SK-N-SH (cell line): ENCODE data around the gene ACVR2B.

Experiments
- CHD2 ChIP-seq: fragments of 150-350 bp; IDR thresholded peaks from 2 replicates; pipeline ENCODE4 v1.6.1; 2018; ENCODE audit warnings: low read length; ENCODE audit not compliant: partially characterized antibody
- CTCF ChIP-seq: fragments of 200-600 bp; sonication (generic); IDR thresholded peaks from 2 replicates; pipeline ENCODE4 v1.6.1; 2017; ENCODE audit warnings: antibody characterized with exemption, mild to moderate bottlenecking, moderate library complexity
- EP300 ChIP-seq, 2 experiments: IDR thresholded peaks; 2 replicates each; pipeline versions ENCODE4 v1.4.0 to v1.6.1; 2012; ENCODE audit warnings: borderline replicate concordance in 1 of 2, low read depth in 1 of 2, low read length in 1 of 2
- EZH2phosphoT487 ChIP-seq: fragments of 200-600 bp; sonication (generic); IDR thresholded peaks from 2 replicates; pipeline ENCODE4 v1.6.1; 2017; ENCODE audit warnings: low read depth, mixed run types, mild to moderate bottlenecking, antibody characterized with exemption, moderate library complexity, borderline replicate concordance
- FOSL2 ChIP-seq: IDR thresholded peaks from 2 replicates; pipeline ENCODE4 v1.4.0; 2012; ENCODE audit warnings: low read depth, mild to moderate bottlenecking, moderate library complexity, borderline replicate concordance
- GATA2 ChIP-seq: sonication (generic); formaldehyde crosslinking; IDR thresholded peaks from 2 replicates; pipeline ENCODE4 v1.5.0; 2020; ENCODE audit warnings: mild to moderate bottlenecking, missing genetic modification reagents
- MAX ChIP-seq: IDR thresholded peaks from 2 replicates; pipeline ENCODE4 v1.4.0; 2012; ENCODE audit warnings: low read depth
- NRF1 ChIP-seq: IDR thresholded peaks from 2 replicates; pipeline ENCODE4 v1.6.1; 2012; ENCODE audit warnings: low read depth, mild to moderate bottlenecking, low read length
- POLR2AphosphoS5 ChIP-seq: IDR thresholded peaks from 2 replicates; pipeline ENCODE4 v1.6.1; 2012; ENCODE audit warnings: low read depth, low read length
- RAD21 ChIP-seq: IDR thresholded peaks from 2 replicates; pipeline ENCODE4 v1.6.1; 2012; ENCODE audit warnings: mild to moderate bottlenecking, low read length
- REST ChIP-seq: IDR thresholded peaks from 2 replicates; pipeline ENCODE4 v1.6.1; 2012; ENCODE audit warnings: mild to moderate bottlenecking, low read depth, low read length, moderate library complexity
- SMC3 ChIP-seq: IDR thresholded peaks from 2 replicates; pipeline ENCODE4 v1.6.1; 2012; ENCODE audit warnings: low read depth, low read length, improper control_type of control experiment
- TAF1 ChIP-seq: IDR thresholded peaks from 2 replicates; pipeline ENCODE4 v1.6.1; 2012; ENCODE audit warnings: low read depth, mild to moderate bottlenecking, low read length, moderate library complexity, borderline replicate concordance
- ZBTB33 ChIP-seq: IDR thresholded peaks from 2 replicates; pipeline ENCODE4 v1.4.0; 2012; ENCODE audit warnings: low read depth, borderline replicate concordance

DNA sequence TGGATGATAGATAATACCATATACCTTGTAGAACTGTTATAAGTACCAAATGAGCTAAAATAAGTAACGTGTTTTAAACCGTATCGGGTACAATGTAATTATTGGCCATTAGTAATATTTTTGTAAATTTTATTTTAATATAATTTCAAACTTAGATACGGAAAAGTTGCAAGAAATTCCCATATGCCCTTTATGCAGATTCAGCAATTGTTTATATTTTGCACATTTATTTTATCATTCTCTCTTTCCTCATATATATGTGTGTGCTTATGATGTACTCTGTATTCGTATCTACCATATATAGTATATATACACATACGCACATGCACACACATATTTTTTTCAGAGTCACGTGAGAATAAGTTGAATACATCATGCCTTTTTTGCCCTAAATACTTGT, 80.9 kb downstream of the ACVR2B start:
- TF ChIP-seq EP300 (IDR thresholded peaks at IDR 0.05; ENCODE audit: borderline replicate concordance in 1 of 2, low read depth in 1 of 2, low read length in 1 of 2) (no peak), CTCF (no peak), MAX (no peak), EZH2phosphoT487 (no peak), POLR2AphosphoS5 (no peak), FOSL2 (no peak), RAD21 (no peak), TAF1 (no peak), REST (no peak), CHD2 (no peak), ZBTB33 (no peak), SMC3 (no peak), GATA2 (no peak), NRF1 (no peak)
